Endothelial cell (in vitro differentiated cells): Measurements from ENCODE around the gene MPZL1. TPM values are rescaled to one million over a fixed set of nuclear protein-coding genes. Genes with fewer than 3 reads are reported as not detected.

Experiments used
- DNase-seq: peaks from one replicate; pipeline ENCODE4 v3.0.0; 2021; ENCODE audit warnings: low spot score
- H3K27ac Mint-ChIP-seq: one replicate; pipeline ENCODE4 v1.8.0; 2021; ENCODE audit warnings: mixed read lengths, inconsistent platforms; ENCODE audit not compliant: unreplicated experiment
- H3K27me3 Mint-ChIP-seq: one replicate; pipeline ENCODE4 v1.8.0; 2021; ENCODE audit warnings: mild to moderate bottlenecking, moderate library complexity, mixed read lengths, inconsistent platforms; ENCODE audit not compliant: unreplicated experiment
- H3K36me3 Mint-ChIP-seq: one replicate; pipeline ENCODE4 v1.8.0; 2021; ENCODE audit warnings: mild to moderate bottlenecking, low read depth, mixed read lengths, inconsistent platforms; ENCODE audit not compliant: unreplicated experiment
- H3K4me1 Mint-ChIP-seq: one replicate; pipeline ENCODE4 v1.8.0; 2021; ENCODE audit warnings: mild to moderate bottlenecking, mixed read lengths, inconsistent platforms; ENCODE audit not compliant: unreplicated experiment
- H3K4me3 Mint-ChIP-seq: one replicate; pipeline ENCODE4 v1.8.0; 2021; ENCODE audit warnings: mild to moderate bottlenecking, mixed read lengths, inconsistent platforms; ENCODE audit not compliant: unreplicated experiment
- H3K9me3 Mint-ChIP-seq: one replicate; pipeline ENCODE4 v1.8.0; 2021; ENCODE audit warnings: mixed read lengths, inconsistent platforms; ENCODE audit not compliant: unreplicated experiment
- CTCF ChIP-seq: fragments of 200-600 bp; sonication (generic); IDR thresholded peaks from one replicate; pipeline ENCODE4 v1.5.0; 2021; ENCODE audit warnings: antibody characterized with exemption; ENCODE audit not compliant: unreplicated experiment
- total RNA-seq: library from RNA; stranded (reverse); fragmentation: NEBNext Ultra II Directional; extraction: Animal tissue kit (Norgen Biotek cat#: 25700); gene quantifications from one replicate; pipeline ENCODE4 v1.2.1, GENCODE V29; 2021; ENCODE audit not compliant: unreplicated experiment

MPZL1 gene
- total RNA-seq, 1 donor from 2014 or later = 441 TPM

GRCh38 chr1:167756730-167757405, 35.1 kb downstream of the MPZL1 start:
- H3K9me3 Mint-ChIP-seq = no peaks in the 10 kb centered on the region
- peak overlapping the region; percentile 62 for H3K4me3 Mint-ChIP-seq
- no peak for DNase-seq
- peaks cover 58% of the 10 kb centered on the region for H3K4me1 Mint-ChIP-seq
- H3K27me3 Mint-ChIP-seq = peaks cover 7% of the 10 kb centered on the region
- H3K27ac Mint-ChIP-seq = peak overlapping the region; percentile 46
- H3K36me3 Mint-ChIP-seq = peaks cover 20% of the 10 kb centered on the region
- TF ChIP-seq CTCF = no peak

GRCh38 chr1:167757433-167758309, 35.9 kb downstream of the MPZL1 start:
- Mint-ChIP-seq H3K27me3 (peaks cover 7% of the 10 kb centered on the region), H3K36me3 (peaks cover 28% of the 10 kb centered on the region), H3K9me3 (no peaks in the 10 kb centered on the region), H3K27ac (no peak overlapping the region), H3K4me3 (no peak overlapping the region), H3K4me1 (peaks cover 57% of the 10 kb centered on the region)
- TF ChIP-seq CTCF = no peak
- DNase-seq = no peak

GRCh38 chr1:167761400-167761799, 39.6 kb downstream of the MPZL1 start:
- Mint-ChIP-seq H3K4me3 (peak overlapping the region; percentile 38), H3K27ac (peak overlapping the region; percentile 61), H3K4me1 (peaks cover 51% of the 10 kb centered on the region), H3K27me3 (peaks cover 7% of the 10 kb centered on the region), H3K9me3 (no peaks in the 10 kb centered on the region), H3K36me3 (peaks cover 41% of the 10 kb centered on the region)
- no peak for TF ChIP-seq CTCF
- DNase-seq = no peak

GRCh38 chr1:167762061-167762746, 40.4 kb downstream of the MPZL1 start:
- TF ChIP-seq CTCF = no peak
- DNase-seq = no peak
- peaks cover 8% of the 10 kb centered on the region for H3K27me3 Mint-ChIP-seq

More at GRCh38 chr1:167762061-167762746, 40.4 kb downstream of the MPZL1 start:
- peak overlapping the region; percentile 17 for H3K4me3 Mint-ChIP-seq
- H3K36me3 Mint-ChIP-seq = peaks cover 48% of the 10 kb centered on the region
- H3K4me1 Mint-ChIP-seq = peaks cover 50% of the 10 kb centered on the region
- no peaks in the 10 kb centered on the region for H3K9me3 Mint-ChIP-seq
- H3K27ac Mint-ChIP-seq = peak overlapping the region; percentile 16
